Measurements from ENCODE around the gene SLC12A8.

Gene SLC12A8

GRCh38 chr3:125140011-125140817, 72.3 kb downstream of the SLC12A8 start:
- no peak for DNase-seq

DNA sequence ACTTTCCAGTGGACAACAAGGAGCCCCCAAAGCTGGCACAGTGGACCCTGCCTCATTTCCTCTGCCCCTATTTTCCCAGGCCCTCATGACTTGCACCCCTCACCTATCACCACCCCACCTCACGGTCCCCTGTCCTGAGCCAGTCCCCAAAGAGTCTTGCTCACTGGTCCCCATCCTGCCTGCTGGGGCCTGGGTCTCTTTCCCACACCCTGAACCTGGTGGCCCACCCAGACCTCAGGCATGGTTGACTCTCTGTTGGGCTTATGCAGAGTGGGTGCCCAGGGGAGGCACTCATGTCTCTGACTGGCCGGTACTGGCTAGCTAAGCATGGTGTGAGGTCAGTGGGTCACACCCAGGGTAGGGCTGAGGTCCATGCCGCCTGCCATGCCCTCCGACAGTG, 73.2 kb downstream of the SLC12A8 start:
- DNase-seq, result no peak

GRCh38 chr3:125137358-125138033, 75.1 kb downstream of the SLC12A8 start:
- DNase-seq, result no peak

DNA sequence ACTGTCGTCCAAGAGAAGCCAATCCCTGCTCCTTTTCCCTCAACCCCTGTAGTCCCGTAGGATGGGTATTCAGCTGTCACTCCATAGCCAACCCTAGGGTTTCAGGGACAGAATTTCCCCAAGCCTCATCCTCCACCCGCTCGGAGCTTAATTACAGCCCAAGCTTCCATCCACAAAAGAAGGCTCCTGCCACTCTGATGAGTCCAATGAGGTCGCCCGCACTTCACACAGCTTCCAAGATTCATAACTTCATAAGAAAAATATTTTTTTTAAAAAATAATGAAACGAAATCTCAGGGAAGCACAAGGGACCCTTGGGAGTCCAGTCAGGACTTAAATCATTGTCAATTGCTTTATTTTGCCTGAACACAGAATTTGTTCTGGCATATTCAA, 75.6 kb downstream of the SLC12A8 start:
- no peak for DNase-seq

DNA sequence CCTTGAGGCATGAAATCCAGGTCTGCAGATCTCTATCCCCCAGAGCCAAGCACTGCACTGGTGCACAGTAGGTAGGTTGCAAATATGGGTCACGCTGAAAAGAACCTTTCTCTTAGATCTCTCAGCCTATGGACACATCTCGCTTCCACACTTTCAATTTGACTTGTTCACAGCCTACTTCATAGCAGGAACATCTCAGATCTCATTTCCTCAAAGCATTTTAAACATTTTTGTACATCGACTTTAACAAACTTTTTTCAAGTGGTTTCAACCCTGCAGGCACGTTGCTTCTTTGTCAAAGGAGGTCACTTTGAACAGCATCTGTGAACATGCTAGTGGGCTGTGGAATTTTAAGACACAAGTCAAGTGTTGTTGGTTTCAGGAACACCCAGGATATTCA, 76.0 kb downstream of the SLC12A8 start:
- no peak for DNase-seq

DNA sequence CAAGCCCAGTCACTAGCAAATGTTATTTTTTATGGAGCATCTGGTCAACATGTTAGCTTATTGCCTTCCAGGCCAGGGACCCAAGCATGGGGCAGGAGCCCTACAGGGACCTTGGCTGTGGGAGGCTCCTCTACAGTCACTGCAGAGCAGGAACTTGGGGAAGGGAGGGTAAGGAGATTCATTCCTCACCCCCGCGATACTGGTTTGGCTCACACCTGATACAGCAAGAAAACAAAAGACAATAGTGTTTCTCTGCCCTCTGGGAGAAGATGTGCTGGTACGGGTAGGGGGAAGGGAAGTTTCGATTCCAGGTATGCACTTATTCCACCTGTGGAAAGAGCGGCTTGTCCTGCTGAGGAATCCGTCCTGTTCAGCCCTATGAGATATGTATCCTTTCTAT, 77.6 kb downstream of the SLC12A8 start:
- no peak for DNase-seq

DNA sequence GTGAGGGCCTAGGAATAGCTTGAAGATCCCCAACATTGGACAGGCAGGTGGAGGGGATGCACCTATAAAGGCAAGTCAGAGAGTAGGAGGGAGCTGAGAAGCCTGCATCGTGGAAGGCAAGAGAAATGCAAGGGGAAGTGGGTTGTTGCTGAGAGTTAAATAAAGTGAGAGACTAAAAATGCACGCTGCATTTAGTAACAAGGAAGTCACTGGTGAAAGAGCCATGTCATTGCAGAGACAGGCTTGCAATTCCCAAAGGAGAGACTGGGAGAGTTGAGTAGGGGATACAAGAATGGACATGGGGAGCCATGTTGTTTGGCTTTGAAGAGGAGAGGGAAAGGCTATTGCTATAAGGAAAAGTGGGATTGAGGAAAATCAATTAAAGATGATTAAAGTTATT, 79.7 kb downstream of the SLC12A8 start:
- no peak for DNase-seq

DNA sequence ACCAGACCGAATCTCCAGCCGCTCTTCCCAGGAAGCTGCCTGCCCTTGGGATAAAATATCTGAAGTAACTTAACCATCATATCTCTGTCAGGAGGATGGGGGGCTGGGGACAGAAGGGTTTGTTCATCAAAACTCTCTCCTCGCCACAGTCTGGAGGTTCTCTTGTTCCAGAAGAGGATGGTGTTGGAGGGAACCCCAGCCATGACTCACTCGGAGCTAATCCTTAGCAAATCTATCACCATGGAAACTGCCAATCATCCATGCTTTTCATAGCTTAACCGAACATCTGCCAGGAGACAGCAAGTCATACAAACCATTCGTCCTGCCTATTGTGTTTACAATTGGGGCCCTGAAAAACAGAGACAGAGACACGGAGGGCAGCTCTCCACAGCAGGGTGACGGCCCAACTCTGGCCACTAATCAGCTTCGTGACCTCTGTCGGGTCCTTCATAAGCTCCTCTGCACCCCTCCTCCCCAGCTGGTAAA, 83.0 kb downstream of the SLC12A8 start:
- DNase-seq, result no peak

DNA sequence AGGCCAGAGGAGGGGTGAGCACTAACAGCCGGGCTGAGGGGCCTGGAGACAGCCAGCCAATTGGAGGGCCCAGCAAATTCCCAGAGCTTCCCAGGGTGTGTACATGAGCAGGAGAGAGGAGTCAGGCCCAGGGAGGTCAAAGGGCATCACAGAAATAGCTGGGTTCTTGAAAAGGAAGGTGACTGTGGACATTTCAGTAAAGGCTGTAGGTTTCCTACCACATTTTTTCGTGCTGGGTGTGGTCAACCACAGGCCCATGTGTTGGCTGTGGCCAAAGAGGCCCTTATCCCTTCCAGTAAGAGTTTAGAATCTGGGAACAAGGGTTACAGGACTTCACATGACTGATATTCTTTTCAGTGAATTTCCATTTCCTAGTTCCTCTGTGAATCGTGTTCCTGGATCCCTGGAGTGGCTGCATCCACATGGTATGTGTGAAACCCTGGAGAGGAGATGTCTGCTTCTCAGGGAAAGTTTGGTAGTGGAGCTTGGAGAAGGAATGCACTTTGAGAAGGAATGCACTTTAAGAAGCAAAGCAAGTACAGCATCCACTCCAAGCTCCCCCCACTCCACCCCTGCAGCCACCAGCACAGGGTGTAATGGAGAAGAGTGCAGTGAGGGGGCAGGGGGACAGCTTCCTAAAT, 83.6 kb downstream of the SLC12A8 start:
- no peak for DNase-seq

DNA sequence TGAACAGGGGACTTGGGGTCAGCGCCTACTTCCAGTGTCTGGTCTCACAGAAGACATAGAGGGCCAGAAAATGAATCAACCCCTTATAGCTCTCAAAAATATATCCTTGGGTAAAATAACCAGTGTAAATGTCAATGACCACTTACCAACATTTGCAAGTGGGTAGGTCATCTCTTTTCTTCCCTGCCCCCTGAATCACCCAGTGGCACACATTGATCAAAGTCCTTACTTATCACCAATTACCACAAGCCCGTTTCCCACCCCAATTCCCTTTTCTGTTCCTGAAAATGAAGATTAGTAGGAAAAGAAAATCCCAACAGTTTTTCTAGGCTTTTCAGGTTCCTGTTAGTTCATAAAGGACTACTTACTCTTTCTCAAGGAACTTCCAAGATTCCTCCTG, 86.2 kb downstream of the SLC12A8 start:
- no peak for DNase-seq

- no peak for DNase-seq
These were observed 86.7 kb downstream of the SLC12A8 start for GRCh38 chr3:125125821-125126245.

DNA sequence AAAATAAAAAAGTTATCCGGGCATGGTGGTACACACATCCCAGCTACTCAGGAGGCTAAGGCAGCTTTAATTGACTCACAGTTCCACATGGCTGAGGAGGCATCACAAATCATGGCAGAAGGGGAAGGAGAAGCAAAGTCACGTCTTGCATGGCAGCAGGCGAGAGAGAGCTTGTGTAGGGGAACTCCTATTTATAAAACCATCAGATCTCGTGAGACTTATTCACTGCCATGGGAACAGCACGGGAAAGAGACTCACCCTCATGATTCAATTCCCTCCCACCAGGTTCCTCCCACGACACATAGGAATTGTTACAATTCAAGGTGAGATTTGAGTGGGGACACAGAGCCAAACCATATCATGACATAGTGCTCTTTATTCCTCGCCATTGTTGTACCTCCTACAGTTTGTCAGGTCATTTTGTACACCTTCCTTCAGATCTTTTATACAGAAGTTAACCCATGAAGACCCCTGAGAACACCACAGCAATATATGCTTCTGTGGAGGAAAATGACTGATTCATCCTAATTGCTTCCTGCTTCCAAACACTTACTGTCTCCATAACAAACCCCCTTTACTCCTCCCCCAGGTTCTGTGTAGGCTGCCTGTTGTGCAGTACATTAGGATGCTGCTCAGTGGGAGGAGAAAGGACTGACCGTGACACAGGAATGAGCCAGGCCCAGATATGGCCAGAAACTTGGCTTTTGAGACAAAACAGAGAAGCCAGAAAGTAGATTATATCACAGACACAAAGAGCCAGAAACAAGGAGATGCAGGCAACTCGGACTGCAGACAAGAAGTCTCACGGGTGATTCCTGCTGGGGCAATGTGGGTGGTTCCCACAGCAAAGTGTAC, 88.9 kb downstream of the SLC12A8 start:
- no peak for DNase-seq

GRCh38 chr3:125121246-125122010, 91.1 kb downstream of the SLC12A8 start:
- no peak for DNase-seq

- peak; percentile 59 for DNase-seq
These were observed 92.0 kb downstream of the SLC12A8 start for GRCh38 chr3:125120379-125121122.

GRCh38 chr3:125119752-125120378, 92.7 kb downstream of the SLC12A8 start:
- no peak for DNase-seq

DNA sequence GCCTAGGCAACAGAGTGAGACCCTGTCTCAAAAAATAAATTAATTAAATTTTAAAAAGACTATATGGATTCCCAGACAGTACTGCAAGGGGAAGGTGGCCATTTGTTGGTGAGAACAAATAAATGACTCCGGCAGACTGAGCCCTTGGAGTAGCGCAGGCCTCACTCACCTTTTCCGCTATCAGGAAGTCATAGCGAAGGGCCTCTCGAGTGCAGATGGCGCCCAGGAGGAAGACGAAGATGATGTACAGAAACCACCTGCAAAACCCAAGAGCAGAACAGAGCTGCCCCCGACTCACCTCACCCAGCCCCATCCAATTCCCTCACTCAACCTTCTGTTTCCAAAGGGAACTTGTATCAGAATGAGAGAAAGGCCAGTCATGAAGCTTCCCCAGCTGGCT, 93.9 kb downstream of the SLC12A8 start:
- no peak for DNase-seq

- DNase-seq, result no peak
These were observed 94.8 kb downstream of the SLC12A8 start for GRCh38 chr3:125117631-125118191.

DNA sequence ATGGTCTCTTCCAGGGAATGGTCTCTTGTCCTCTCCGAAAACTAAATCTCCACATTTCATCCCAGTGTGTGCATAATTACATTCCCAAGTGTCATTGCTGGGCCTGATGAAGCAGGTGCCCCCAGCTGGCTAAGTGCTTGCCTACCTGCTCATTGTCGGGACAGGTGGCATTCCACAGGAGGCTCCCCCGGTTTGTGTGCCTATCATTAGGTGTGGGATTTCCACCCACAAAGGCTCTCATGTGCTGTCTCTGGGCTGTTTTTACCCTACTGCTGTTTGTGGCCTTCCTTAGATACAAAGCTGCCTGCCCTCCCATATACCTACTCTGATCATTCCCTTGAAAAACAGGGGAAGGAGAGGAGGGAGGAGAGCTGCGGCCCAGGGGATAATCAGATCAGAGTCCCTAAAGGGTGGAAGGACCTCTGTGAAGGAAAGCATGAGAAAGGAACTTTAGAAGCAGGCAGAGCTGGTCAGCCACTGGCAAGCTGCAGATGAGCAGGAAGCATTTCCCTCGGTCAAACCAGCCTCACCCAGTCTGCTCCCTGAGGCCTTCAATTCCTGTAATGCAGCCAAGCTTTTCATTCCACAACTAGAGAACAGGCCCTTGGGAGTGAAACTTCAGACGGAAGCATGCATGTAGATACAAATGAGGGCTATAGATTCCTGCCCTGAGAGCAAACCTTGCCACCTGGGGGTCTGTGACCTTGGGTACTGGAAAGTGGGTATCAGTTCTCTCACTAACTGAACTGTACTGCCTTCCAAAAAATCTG, 96.1 kb downstream of the SLC12A8 start:
- DNase-seq, result peak; percentile 47

DNA sequence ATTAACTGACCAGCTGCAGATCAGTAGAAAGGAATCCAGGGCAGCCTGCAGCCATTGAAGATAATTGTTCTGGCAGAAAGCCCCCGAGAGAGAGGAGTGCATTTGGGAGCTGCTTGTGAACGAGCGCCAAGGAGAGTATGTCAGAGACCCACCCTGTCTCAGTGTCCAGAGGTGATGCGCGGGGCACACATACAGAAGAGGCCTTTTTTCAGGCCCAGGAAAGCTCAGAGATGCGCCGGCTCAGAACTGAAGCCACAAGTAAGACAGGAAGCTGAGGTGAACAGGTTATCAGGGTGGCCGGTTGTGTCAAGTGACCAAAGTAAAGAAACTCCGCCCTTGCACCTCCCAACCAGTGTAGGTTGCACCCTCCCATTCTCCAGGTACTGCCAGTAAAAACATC, 96.9 kb downstream of the SLC12A8 start:
- no peak for DNase-seq

Data from right kidney (tissue), 1 donor.